Neuronal stem cell (in vitro differentiated cells): ENCODE results near the gene ERG28.

Source experiments
- DNase-seq: peaks from one replicate; pipeline ENCODE4 v3.0.0-alpha.2; 2013; ENCODE audit warnings: low spot score
- H2AFZ ChIP-seq: one replicate; pipeline ENCODE4 v1.6.1; 2013; ENCODE audit warnings: mild to moderate bottlenecking, low read length, inconsistent platforms
- H2AK5ac ChIP-seq: 2 replicates; pipeline ENCODE4 v1.6.1; 2013; ENCODE audit warnings: low read depth, mild to moderate bottlenecking, inconsistent platforms, low read length, moderate library complexity, mixed read lengths
- H2BK120ac ChIP-seq: 2 replicates; pipeline ENCODE4 v1.6.1; 2013; ENCODE audit warnings: low read depth, mild to moderate bottlenecking, inconsistent platforms, low read length, moderate library complexity, mixed read lengths
- H2BK12ac ChIP-seq: one replicate; pipeline ENCODE4 v1.6.1; 2013; ENCODE audit warnings: low read length, inconsistent platforms
- H2BK15ac ChIP-seq: 2 replicates; pipeline ENCODE4 v1.6.1; 2013; ENCODE audit warnings: mild to moderate bottlenecking, low read length, inconsistent platforms, mixed read lengths
- H2BK5ac ChIP-seq: one replicate; pipeline ENCODE4 v1.6.1; 2013; ENCODE audit warnings: inconsistent platforms, mild to moderate bottlenecking, low read length, moderate library complexity
- H3K14ac ChIP-seq: one replicate; pipeline ENCODE4 v1.6.1; 2013; ENCODE audit warnings: low read length, inconsistent platforms
- H3K18ac ChIP-seq: 2 replicates; pipeline ENCODE4 v1.6.1; 2013; ENCODE audit warnings: low read length, inconsistent platforms
- H3K23ac ChIP-seq: 2 replicates; pipeline ENCODE4 v1.6.1; 2013; ENCODE audit warnings: low read depth, mild to moderate bottlenecking, mixed read lengths, low read length, inconsistent platforms; ENCODE audit not compliant: poor library complexity
- H3K27ac ChIP-seq: replicated peaks from 3 replicates; pipeline ENCODE4 v1.5.1; 2013; ENCODE audit warnings: low read length, inconsistent platforms
- H3K27me3 ChIP-seq, 3 experiments: 2 replicates each; pipeline ENCODE4 v1.6.1; 2013; ENCODE audit warnings: low read length in 3 of 3, mild to moderate bottlenecking in 2 of 3, inconsistent platforms in 1 of 3, low read depth in 1 of 3, mixed read lengths in 1 of 3, moderate library complexity in 1 of 3; ENCODE audit not compliant: control insufficient read depth in 3 of 3, insufficient read depth in 3 of 3
- H3K36me3 ChIP-seq, 2 donors: replicated peaks in 1 of 2; 2 replicates each; pipeline ENCODE4 v1.6.1; 2013; ENCODE audit warnings: low read length in 2 of 2; ENCODE audit not compliant: control insufficient read depth in 2 of 2, insufficient read depth in 2 of 2
- H3K4ac ChIP-seq: 2 replicates; pipeline ENCODE4 v1.6.1; 2013; ENCODE audit warnings: inconsistent platforms, mild to moderate bottlenecking, low read length, moderate library complexity
- H3K4me1 ChIP-seq, 2 donors: 1 replicate in 1 of 2; 2 replicates in 1 of 2; pipeline ENCODE4 v1.6.1; 2013; ENCODE audit warnings: low read length in 2 of 2, low read depth in 1 of 2; ENCODE audit not compliant: control insufficient read depth in 2 of 2, insufficient read depth in 1 of 2
- H3K4me2 ChIP-seq: one replicate; pipeline ENCODE4 v1.6.1; 2013; ENCODE audit warnings: mild to moderate bottlenecking, low read length, inconsistent platforms; ENCODE audit not compliant: insufficient read depth, poor library complexity, severe bottlenecking
- H3K4me3 ChIP-seq, 2 donors: 2 replicates each; pipeline ENCODE4 v1.5.1; 2013; ENCODE audit warnings: low read length in 2 of 2, mild to moderate bottlenecking in 2 of 2, inconsistent platforms in 1 of 2, moderate library complexity in 1 of 2
- H3K79me1 ChIP-seq: one replicate; pipeline ENCODE4 v1.6.1; 2013; ENCODE audit warnings: low read depth, mild to moderate bottlenecking, inconsistent platforms, low read length, moderate library complexity
- H3K9ac ChIP-seq: one replicate; pipeline ENCODE4 v1.6.1; 2013; ENCODE audit warnings: mild to moderate bottlenecking, low read depth, low read length, inconsistent platforms; ENCODE audit not compliant: poor library complexity
- H3K9me3 ChIP-seq, 2 donors: replicated peaks in 1 of 2; 2 replicates each; pipeline versions ENCODE3 to v1.6.1; 2013; ENCODE audit warnings: low read length in 2 of 2, mild to moderate bottlenecking in 2 of 2, inconsistent platforms in 1 of 2, low read depth in 1 of 2, mixed read lengths in 1 of 2, moderate library complexity in 1 of 2; ENCODE audit not compliant: control insufficient read depth in 2 of 2, insufficient read depth in 1 of 2
- H4K8ac ChIP-seq: one replicate; pipeline ENCODE4 v1.6.1; 2013; ENCODE audit warnings: low read depth, mild to moderate bottlenecking, inconsistent platforms, low read length, moderate library complexity
- H4K91ac ChIP-seq: one replicate; pipeline ENCODE4 v1.6.1; 2013; ENCODE audit warnings: low read length, low read depth, mild to moderate bottlenecking, inconsistent platforms; ENCODE audit not compliant: poor library complexity
- whole genome bisulfite sequencing, 2 donors: extraction: QIAGEN DNeasy Blood & Tissue Kit; methylation state at CpG; one replicate each; pipeline ENCODE4 v1.1.7; 2013; ENCODE audit warnings: missing lambda C conversion rate in 2 of 2, mixed read lengths in 1 of 2; ENCODE audit not compliant: insufficient read length in 2 of 2, insufficient replicate concordance in 1 of 2; ENCODE audit errors: extremely low coverage in 2 of 2; 5-methylcytosine and 5-hydroxymethylcytosine counted together

Gene ERG28

GRCh38 chr14:75636100-75636692 is 24.5 kb downstream of the ERG28 start:
- Histone ChIP-seq H3K4me3 (no peak overlapping the region), H3K18ac (peak overlapping the region; percentile 83), H3K9me3 (no peaks in the 10 kb centered on the region), H2BK12ac (no peak overlapping the region), H3K4me1 (peaks cover 0 to 13% of the 10 kb centered on the region in 2 donors), H4K91ac (no peak overlapping the region), H2BK120ac (no peak overlapping the region), H2AFZ (no peak overlapping the region), H3K27ac (peak overlapping the region; percentile 42), H2BK15ac (no peak overlapping the region), H4K8ac (no peak overlapping the region), H3K27me3 (no peaks in the 10 kb centered on the region), H2AK5ac (peak overlapping the region; percentile 24), H3K79me1 (no peaks in the 10 kb centered on the region), H2BK5ac (no peak overlapping the region), H3K36me3 (no peaks in the 10 kb centered on the region), H3K23ac (no peak overlapping the region), H3K9ac (no peak overlapping the region), H3K4me2 (no peak overlapping the region), H3K14ac (no peak overlapping the region), H3K4ac (no peak overlapping the region)
- no peak for DNase-seq
- WGBS, 2 donors: no CpG with 5 or more reads among the region's 13 CpGs

- H3K14ac ChIP-seq: no peak overlapping the region
- H2AFZ ChIP-seq: no peak overlapping the region
- no CpG with 5 or more reads among the region's 5 CpGs for WGBS, 2 donors
- H3K9me3 ChIP-seq: no peaks in the 10 kb centered on the region
- DNase-seq: no peak
- H3K4me2 ChIP-seq: no peak overlapping the region
- no peak overlapping the region for H2BK15ac ChIP-seq
- no peak overlapping the region for H4K8ac ChIP-seq
- H4K91ac ChIP-seq: no peak overlapping the region
- no peak overlapping the region for H2BK120ac ChIP-seq
- no peak overlapping the region for H3K23ac ChIP-seq
- H2BK12ac ChIP-seq: no peak overlapping the region
- no peak overlapping the region for H3K4me3 ChIP-seq
- no peak overlapping the region for H3K4ac ChIP-seq
- H3K27me3 ChIP-seq: no peaks in the 10 kb centered on the region
- H3K79me1 ChIP-seq: no peaks in the 10 kb centered on the region
- no peak overlapping the region for H3K18ac ChIP-seq
- H3K4me1 ChIP-seq: peaks cover 0 to 18% of the 10 kb centered on the region in 2 donors
- H2BK5ac ChIP-seq: no peak overlapping the region
- no peak overlapping the region for H2AK5ac ChIP-seq
- no peak overlapping the region for H3K9ac ChIP-seq
- H3K27ac ChIP-seq: no peak overlapping the region
- H3K36me3 ChIP-seq: no peaks in the 10 kb centered on the region
These were observed 25.8 kb downstream of the ERG28 start for GRCh38 chr14:75634848-75635247.

GRCh38 chr14:75631453-75631831 is 29.2 kb downstream of the ERG28 start:
- H2BK15ac ChIP-seq: no peak overlapping the region
- H3K14ac ChIP-seq: no peak overlapping the region
- no peak overlapping the region for H4K8ac ChIP-seq
- no peak overlapping the region for H3K18ac ChIP-seq
- H2BK12ac ChIP-seq: no peak overlapping the region
- no peaks in the 10 kb centered on the region for H3K36me3 ChIP-seq
- no peak overlapping the region for H3K9ac ChIP-seq
- no CpG with 5 or more reads among the region's 5 CpGs for WGBS, 2 donors
- no peak overlapping the region for H2BK5ac ChIP-seq
- H2AFZ ChIP-seq: no peak overlapping the region
- DNase-seq: peak; percentile 26
- H3K27me3 ChIP-seq: no peaks in the 10 kb centered on the region
- H3K4me3 ChIP-seq: no peak overlapping the region
- no peaks in the 10 kb centered on the region for H3K9me3 ChIP-seq
- H3K23ac ChIP-seq: no peak overlapping the region
- peaks cover 0 to 15% of the 10 kb centered on the region in 2 donors for H3K4me1 ChIP-seq
- H4K91ac ChIP-seq: no peak overlapping the region
- peak overlapping the region; percentile 2 for H3K4me2 ChIP-seq
- H2BK120ac ChIP-seq: no peak overlapping the region
- H3K4ac ChIP-seq: no peak overlapping the region
- H3K27ac ChIP-seq: peak overlapping the region; percentile 41
- no peaks in the 10 kb centered on the region for H3K79me1 ChIP-seq
- no peak overlapping the region for H2AK5ac ChIP-seq

- Histone ChIP-seq H3K4me3 (no peak overlapping the region), H3K14ac (no peak overlapping the region), H4K8ac (no peak overlapping the region), H3K27me3 (no peaks in the 10 kb centered on the region), H2BK12ac (no peak overlapping the region), H3K36me3 (no peaks in the 10 kb centered on the region), H3K18ac (no peak overlapping the region), H2BK15ac (no peak overlapping the region), H2BK120ac (no peak overlapping the region), H4K91ac (no peak overlapping the region), H3K27ac (peak overlapping the region; percentile 6), H2AK5ac (no peak overlapping the region), H3K79me1 (no peaks in the 10 kb centered on the region), H3K4ac (no peak overlapping the region), H3K4me2 (no peak overlapping the region), H3K4me1 (peaks cover 0 to 12% of the 10 kb centered on the region in 2 donors), H3K9me3 (no peaks in the 10 kb centered on the region), H2BK5ac (no peak overlapping the region), H3K23ac (no peak overlapping the region), H3K9ac (no peak overlapping the region), H2AFZ (no peak overlapping the region)
- DNase-seq: no peak
- no CpG with 5 or more reads among the region's 6 CpGs for WGBS, 2 donors
These were observed 29.8 kb downstream of the ERG28 start for GRCh38 chr14:75630695-75631452.
